ENCODE results near the gene IL17RB. TPM values are rescaled to one million over a fixed set of nuclear protein-coding genes. Genes with fewer than 3 reads are reported as not detected.
A peak's percentile ranks its signal among the peaks of the same experiment; 100 is the strongest.

Gene IL17RB
- total RNA-seq, 1 experiment from 2014 or later = 0.19 TPM

GRCh38 chr3:53803816-53804695 lies 42.3 kb upstream of the IL17RB start:
- intact Hi-C loops (cut with micrococcal nuclease) = no loop called here
- Mint-ChIP-seq H3K4me1 (ENCODE audit: insufficient read depth, unreplicated experiment) (no peaks in the 10 kb centered on the region), H3K36me3 (ENCODE audit: insufficient read depth, unreplicated experiment) (no peaks in the 10 kb centered on the region), H3K27me3 (ENCODE audit: insufficient read depth, unreplicated experiment) (no peaks in the 10 kb centered on the region), H3K27ac (ENCODE audit: low read depth, unreplicated experiment) (no peak overlapping the region), H3K9me3 (ENCODE audit: unreplicated experiment) (no peaks in the 10 kb centered on the region), H3K4me3 (ENCODE audit: unreplicated experiment) (no peak overlapping the region)
- POLR2A ChIA-PET = no interaction called here
- no peak for TF ChIP-seq CTCF (IDR thresholded peaks at IDR 0.05; ENCODE audit: unreplicated experiment)
- CTCF ChIA-PET = no interaction called here
- no peak for DNase-seq (ENCODE audit: unreplicated experiment)
- no TSS peak for BruUV-seq (replicated peaks)

- H3K4me1 Mint-ChIP-seq (ENCODE audit: insufficient read depth, unreplicated experiment) = no peaks in the 10 kb centered on the region
- no peaks in the 10 kb centered on the region for H3K27me3 Mint-ChIP-seq (ENCODE audit: insufficient read depth, unreplicated experiment)
- H3K9me3 Mint-ChIP-seq (ENCODE audit: unreplicated experiment) = no peaks in the 10 kb centered on the region
- CTCF ChIA-PET = interaction anchor here (0.7 kb wide), 1 partner anchor 21 kb away, joined by 3 read pairs; no protein-coding TSS in a partner anchor
- no peaks in the 10 kb centered on the region for H3K36me3 Mint-ChIP-seq (ENCODE audit: insufficient read depth, unreplicated experiment)
- no peak overlapping the region for H3K4me3 Mint-ChIP-seq (ENCODE audit: unreplicated experiment)
- no peak for TF ChIP-seq CTCF (IDR thresholded peaks at IDR 0.05; ENCODE audit: unreplicated experiment)
- no TSS peak for BruUV-seq (replicated peaks)
- intact Hi-C loops (cut with micrococcal nuclease) = no loop called here
- peak; percentile 38 for DNase-seq (ENCODE audit: unreplicated experiment)
- POLR2A ChIA-PET = no interaction called here
- no peak overlapping the region for H3K27ac Mint-ChIP-seq (ENCODE audit: low read depth, unreplicated experiment)
Observed at GRCh38 chr3:53804697-53805462, 41.5 kb upstream of the IL17RB start.

GRCh38 chr3:53805463-53806159 lies 40.8 kb upstream of the IL17RB start:
- no peaks in the 10 kb centered on the region for H3K27me3 Mint-ChIP-seq (ENCODE audit: insufficient read depth, unreplicated experiment)
- H3K4me1 Mint-ChIP-seq (ENCODE audit: insufficient read depth, unreplicated experiment) = no peaks in the 10 kb centered on the region
- H3K4me3 Mint-ChIP-seq (ENCODE audit: unreplicated experiment) = no peak overlapping the region

More at GRCh38 chr3:53805463-53806159, 40.8 kb upstream of the IL17RB start:
- BruUV-seq (replicated peaks) = no TSS peak
- no peak overlapping the region for H3K27ac Mint-ChIP-seq (ENCODE audit: low read depth, unreplicated experiment)
- no peak for TF ChIP-seq CTCF (IDR thresholded peaks at IDR 0.05; ENCODE audit: unreplicated experiment)
- no peaks in the 10 kb centered on the region for H3K9me3 Mint-ChIP-seq (ENCODE audit: unreplicated experiment)
- ChIA-PET POLR2A (no interaction called here), CTCF (interaction anchor here (0.7 kb wide), 1 partner anchor 20 kb away, joined by 3 read pairs; no protein-coding TSS in a partner anchor)
- no peaks in the 10 kb centered on the region for H3K36me3 Mint-ChIP-seq (ENCODE audit: insufficient read depth, unreplicated experiment)
- intact Hi-C loops (cut with micrococcal nuclease) = no loop called here
- no peak for DNase-seq (ENCODE audit: unreplicated experiment)
